ENCODE data around the gene FLT4.

FLT4 gene

DNA sequence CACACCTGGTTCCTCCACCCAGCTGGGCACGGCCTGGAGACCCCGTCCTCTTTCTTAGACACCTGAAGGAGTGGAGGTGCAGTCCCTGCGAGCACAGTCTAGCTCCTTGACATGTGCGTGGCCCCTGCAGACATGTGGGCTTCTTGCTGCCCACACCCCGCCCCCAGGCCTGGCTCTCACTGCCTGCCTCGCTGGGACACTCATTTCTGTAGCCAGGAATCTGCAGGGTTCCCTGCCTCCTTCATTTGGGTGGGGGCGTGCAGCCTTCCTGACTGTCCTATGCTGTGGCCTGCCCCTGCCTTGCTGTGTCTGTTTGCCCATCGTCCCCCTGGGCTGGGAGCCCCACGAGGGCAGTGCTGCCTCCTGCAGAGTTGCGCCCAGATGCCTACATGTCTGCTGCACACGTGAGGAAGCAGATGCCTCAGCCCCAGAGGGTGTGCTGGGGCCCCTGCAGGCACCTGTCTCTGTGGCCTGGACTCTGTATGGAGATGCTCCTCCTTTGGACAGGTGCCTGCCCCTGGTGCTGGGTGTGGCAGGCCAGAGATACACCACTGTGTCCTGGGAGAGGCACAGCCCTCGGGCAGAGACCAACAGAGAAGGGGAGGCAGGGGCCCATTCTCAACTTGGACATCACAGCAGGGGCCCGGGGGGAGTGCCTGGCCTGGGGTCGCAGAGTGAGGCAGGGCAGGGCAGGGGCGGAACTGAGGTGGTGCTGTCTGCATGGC is 22.6 kb downstream of the FLT4 start:
- DNase-seq (ENCODE audit: low read depth), result no peak

GRCh38 chr5:180625791-180626660 is 23.4 kb downstream of the FLT4 start:
- DNase-seq (ENCODE audit: low read depth), result no peak

DNA sequence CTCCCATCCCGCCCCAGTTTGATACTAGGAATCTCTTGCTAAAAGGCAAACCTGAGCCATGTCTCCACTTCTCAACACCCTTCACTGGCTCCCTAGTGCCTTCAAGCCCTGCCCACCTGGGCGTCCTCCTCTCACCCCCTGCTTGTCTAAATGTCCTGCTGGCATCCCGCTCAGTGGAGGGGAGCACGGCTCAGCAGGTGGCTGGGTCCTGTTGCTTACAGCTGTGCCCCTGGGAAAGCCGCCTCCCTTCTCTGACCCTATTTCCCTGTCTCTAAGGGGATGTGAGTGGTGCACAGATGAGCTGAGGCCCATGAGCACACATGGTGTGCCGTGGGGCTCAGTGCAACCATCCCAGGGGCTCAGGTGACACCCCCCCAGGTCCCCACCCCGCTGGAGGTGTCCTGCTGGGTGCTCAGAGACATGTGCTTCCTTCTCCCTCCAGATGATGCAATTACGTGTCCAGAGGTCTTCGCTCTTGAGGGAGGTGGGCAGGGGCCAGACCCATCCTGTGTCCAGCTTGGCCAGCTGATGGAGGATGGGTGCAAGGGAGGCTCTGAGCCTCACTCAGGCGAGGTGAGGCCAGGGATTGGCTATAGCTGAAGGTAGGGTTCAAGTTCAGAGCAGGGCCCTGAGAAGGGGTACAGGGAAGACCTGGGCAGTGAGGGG is 24.1 kb downstream of the FLT4 start:
- no peak for DNase-seq (ENCODE audit: low read depth)

- DNase-seq (ENCODE audit: low read depth), result no peak
These were observed 24.8 kb downstream of the FLT4 start for GRCh38 chr5:180624587-180624986.

DNA sequence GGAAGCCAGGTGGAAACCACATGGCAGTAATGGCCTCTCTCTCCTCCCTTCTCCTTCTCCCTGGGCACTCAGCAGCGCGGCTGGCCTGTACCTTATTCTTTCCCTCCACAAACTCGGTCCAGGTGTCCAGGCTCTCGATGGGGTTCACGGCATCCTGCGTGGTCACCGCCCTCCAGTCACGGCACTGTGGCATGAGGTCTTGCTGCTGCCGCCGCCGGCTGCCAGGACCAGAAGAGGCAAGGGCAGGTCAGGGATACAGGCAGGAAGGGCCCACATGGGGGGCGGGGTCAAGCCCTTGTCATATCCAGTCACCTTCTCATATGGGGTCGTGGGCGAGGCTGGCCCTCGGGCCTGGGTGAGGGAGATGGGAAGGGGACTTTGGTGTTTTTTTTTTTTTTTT is 25.6 kb downstream of the FLT4 start:
- no peak for DNase-seq (ENCODE audit: low read depth)

- DNase-seq (ENCODE audit: low read depth), result no peak
These were observed 26.0 kb downstream of the FLT4 start for GRCh38 chr5:180623411-180623834.

- no peak for DNase-seq (ENCODE audit: low read depth)
These were observed 26.5 kb downstream of the FLT4 start for GRCh38 chr5:180622910-180623309.

- no peak for DNase-seq (ENCODE audit: low read depth)
These were observed 28.1 kb downstream of the FLT4 start for GRCh38 chr5:180621311-180621710.

- no peak for DNase-seq (ENCODE audit: low read depth)
These were observed 29.4 kb downstream of the FLT4 start for GRCh38 chr5:180620014-180620413.

- no peak for DNase-seq (ENCODE audit: low read depth)
These were observed 29.9 kb downstream of the FLT4 start for GRCh38 chr5:180619563-180619915.

GRCh38 chr5:180618829-180619562 is 30.4 kb downstream of the FLT4 start:
- no peak for DNase-seq (ENCODE audit: low read depth)

DNA sequence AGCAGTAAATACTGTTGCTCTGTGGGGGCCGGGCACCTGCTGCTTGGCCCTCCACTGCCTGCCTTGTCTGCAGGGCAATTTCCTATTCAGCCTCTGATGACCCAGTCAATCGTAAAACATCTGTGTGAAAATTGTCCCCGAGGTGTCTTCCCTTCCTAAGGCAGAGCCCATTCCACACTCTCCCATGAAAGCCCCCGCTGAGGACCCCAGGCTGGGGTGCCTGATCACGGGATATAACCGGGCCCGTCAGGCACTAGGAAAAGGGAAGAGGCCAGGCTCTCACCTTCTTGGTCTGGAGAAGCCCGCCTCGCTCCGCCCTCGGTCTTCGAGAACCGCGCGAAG is 30.9 kb downstream of the FLT4 start:
- no peak for DNase-seq (ENCODE audit: low read depth)

DNA sequence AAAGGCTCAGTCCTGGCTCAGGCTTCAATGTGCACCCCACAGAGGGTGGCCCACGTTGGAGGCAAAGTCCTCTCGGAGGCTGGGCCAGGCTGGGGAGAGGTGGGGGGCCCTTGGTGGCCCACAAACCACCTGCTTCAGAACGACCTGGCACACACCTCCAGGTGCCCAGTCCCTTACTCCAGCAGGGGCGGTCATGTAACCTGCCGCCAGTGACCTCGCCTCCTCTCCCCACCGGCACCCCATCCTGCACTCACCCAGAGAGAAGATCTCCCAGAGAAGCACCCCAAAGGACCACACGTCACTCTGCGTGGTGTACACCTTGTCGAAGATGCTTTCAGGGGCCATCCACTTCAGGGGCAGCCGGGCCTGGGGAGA is 35.6 kb downstream of the FLT4 start:
- DNase-seq (ENCODE audit: low read depth), result no peak

GRCh38 chr5:180613188-180613813 is 36.1 kb downstream of the FLT4 start:
- DNase-seq (ENCODE audit: low read depth), result no peak

- DNase-seq (ENCODE audit: low read depth), result no peak
These were observed 36.7 kb downstream of the FLT4 start for GRCh38 chr5:180612683-180613082.

- DNase-seq (ENCODE audit: low read depth), result no peak
These were observed 38.1 kb downstream of the FLT4 start for GRCh38 chr5:180611140-180611850.

DNA sequence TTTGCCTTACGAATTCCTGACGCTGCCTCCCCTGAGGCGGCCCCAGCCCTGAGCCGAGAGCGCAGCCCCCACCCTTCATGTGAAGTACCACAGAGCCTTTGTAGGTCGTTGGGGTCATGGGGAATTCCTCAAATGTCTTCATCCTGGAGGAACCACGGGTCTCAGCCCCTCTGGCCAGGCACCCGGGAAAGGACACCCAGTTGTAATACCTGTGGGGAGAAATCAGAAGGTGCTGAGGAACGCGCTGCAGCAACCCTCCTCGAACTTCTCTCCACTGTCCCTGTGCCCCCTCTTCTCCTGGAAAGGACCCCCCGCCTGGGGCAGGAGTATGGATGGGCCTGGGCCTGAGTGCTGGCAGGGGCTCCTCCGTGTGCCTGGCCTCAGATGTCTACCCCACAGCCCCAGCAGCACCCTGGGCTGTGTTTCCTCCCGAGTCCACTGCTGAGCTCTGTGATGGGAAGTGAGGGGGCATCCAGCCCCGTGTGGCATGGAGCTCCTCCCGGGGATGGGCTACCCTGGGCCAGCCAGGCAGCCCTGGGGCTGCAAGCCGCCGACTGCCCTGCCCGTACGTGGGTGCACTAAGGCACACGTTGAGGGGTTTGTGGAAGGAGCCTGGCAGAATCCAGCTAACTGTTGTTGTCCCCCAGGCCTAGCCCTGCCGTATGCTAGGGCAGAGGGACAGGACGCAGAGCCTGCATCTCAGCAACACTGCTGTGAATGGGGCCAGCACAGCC is 39.4 kb downstream of the FLT4 start:
- DNase-seq (ENCODE audit: low read depth), result no peak

DNA sequence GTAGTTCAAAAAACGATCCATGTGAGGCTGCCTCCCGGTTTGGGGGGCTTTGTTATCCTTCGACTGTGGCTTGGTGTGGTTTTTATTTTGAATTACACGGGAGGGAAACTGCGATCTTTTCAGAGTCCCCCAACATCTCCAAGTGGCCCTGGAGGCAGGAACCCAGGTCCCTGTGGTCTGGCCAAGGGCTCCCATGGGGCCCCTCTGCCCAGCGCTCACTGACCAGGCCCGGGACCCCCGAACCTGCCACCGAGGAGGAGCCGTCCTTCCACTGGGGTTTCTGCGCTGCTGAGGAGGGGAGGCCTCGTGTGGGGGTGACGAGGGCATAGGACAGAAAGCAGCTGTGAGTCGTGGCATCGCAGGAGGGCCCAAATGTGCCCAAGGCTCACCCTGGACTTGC is 40.0 kb downstream of the FLT4 start:
- DNase-seq (ENCODE audit: low read depth), result no peak

GRCh38 chr5:180608572-180609310 is 40.7 kb downstream of the FLT4 start:
- no peak for DNase-seq (ENCODE audit: low read depth)
